ENCODE results near the gene CEP126. TPM values are rescaled to one million over a fixed set of nuclear protein-coding genes. Genes with fewer than 3 reads are reported as not detected.
"Not testable (repeated sequence)": the region's sequence is repeated elsewhere in the genome, so short reads cannot be mapped to it uniquely, and the experiment has no call there.

The CEP126 gene
- total RNA-seq, 2 donors from 2014 or later: 0.94 to 2.6 TPM

DNA sequence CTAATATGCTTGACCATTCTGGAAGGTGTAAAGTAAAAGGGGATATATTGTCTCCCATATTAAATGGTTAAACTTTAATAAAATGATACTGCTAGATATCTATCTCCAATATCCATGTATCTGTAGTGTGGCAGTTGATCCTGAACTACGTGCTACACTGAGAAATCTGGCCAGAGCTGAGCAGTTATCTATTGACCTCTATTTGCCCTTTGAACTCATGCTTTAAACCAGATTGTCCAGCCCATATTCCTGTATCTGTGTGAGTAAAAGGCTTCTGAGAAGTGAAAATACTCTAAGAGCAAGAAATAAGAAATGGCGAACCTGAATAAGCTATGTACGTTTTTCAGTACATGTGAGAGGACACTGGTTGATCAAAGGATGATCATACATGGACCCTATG, 40.5 kb downstream of the CEP126 start:
- peaks cover 8% of the 10 kb centered on the region for H3K36me3 Mint-ChIP-seq (ENCODE audit: low read depth)
- no peak overlapping the region for H3K4me3 Mint-ChIP-seq
- no peaks in the 10 kb centered on the region for H3K4me1 Mint-ChIP-seq
- no peak overlapping the region for H3K27ac Mint-ChIP-seq
- H3K9me3 ChIP-seq (ENCODE audit: control insufficient read depth, low read length, poor library complexity, severe bottlenecking): no peaks in the 10 kb centered on the region
- no peak for ATAC-seq
- DNase-seq: no peak
- no peaks in the 10 kb centered on the region for H3K27me3 Mint-ChIP-seq

DNA sequence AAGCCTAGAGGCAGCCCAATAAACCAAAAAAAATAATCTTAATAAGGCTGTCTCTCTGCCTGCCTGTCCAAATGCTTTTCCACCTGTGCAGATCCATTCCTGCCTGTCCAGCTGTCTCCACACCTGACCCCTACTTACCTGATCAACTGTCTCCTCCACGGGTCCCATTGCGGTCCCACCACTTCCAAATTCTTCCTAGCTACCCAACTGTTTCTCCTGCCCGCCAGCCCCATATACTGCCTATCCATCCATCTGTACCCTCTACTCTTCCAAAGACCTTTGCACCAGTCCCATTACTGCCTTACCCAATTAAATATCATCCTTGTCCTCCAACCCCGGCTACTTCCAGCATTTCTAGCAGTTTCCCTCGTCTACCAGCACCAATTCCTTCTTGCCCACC, 40.9 kb downstream of the CEP126 start:
- no peaks in the 10 kb centered on the region for H3K4me1 Mint-ChIP-seq
- no peaks in the 10 kb centered on the region for H3K27me3 Mint-ChIP-seq
- DNase-seq: no peak
- no peak overlapping the region for H3K27ac Mint-ChIP-seq
- H3K36me3 Mint-ChIP-seq (ENCODE audit: low read depth): peaks cover 8% of the 10 kb centered on the region
- H3K9me3 ChIP-seq (ENCODE audit: control insufficient read depth, low read length, poor library complexity, severe bottlenecking): no peaks in the 10 kb centered on the region
- no peak for ATAC-seq
- H3K4me3 Mint-ChIP-seq: no peak overlapping the region

DNA sequence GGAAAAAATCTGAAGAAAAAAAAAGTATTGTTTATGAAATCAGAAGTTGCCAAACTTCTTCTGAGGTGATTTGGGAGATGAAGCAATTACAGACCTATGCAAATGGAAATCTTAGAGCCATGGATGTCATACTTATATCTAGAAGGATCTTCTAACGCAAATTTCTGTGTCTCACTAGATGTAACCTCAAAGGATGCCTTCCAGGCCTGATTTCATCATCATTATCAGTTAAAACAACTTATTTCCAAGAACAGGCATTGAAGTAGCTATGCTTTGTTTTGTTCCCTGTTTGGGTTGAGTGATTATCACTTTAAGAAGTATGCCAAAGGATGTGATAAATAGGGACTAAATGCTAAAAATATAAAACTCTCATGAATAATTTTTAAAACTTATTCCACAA, 45.4 kb downstream of the CEP126 start:
- ATAC-seq (no peak), DNase-seq (no peak)
- no peaks in the 10 kb centered on the region for H3K9me3 ChIP-seq (ENCODE audit: control insufficient read depth, low read length, poor library complexity, severe bottlenecking)
- H3K27ac Mint-ChIP-seq: no peak overlapping the region
- H3K4me1 Mint-ChIP-seq: no peaks in the 10 kb centered on the region
- peaks cover 9% of the 10 kb centered on the region for H3K36me3 Mint-ChIP-seq (ENCODE audit: low read depth)
- no peaks in the 10 kb centered on the region for H3K27me3 Mint-ChIP-seq
- H3K4me3 Mint-ChIP-seq: no peak overlapping the region

DNA sequence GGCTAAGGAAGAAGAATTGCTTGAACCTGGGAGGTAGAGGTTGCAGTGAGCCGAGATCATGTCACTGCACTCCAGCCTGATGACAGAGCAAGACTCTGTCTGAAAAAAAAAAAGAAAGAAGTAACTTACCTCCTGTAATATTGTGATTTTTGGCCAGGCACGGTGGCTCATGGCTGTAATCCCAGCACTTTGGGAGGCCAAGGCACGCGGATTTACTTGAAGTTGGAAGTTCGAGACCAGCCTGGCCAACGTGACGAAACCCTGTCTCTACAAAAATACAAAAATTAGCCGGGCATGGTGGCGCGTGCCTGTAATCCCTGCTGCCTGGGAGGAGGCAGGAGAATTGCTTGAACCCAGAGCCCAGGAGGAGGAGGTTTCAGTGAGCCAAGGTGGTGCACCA, 49.4 kb downstream of the CEP126 start:
- not testable (repeated sequence) for H3K9me3 ChIP-seq (ENCODE audit: control insufficient read depth, low read length, poor library complexity, severe bottlenecking); H3K4me1 Mint-ChIP-seq; H3K27ac Mint-ChIP-seq; DNase-seq; H3K27me3 Mint-ChIP-seq; ATAC-seq; H3K36me3 Mint-ChIP-seq (ENCODE audit: low read depth); H3K4me3 Mint-ChIP-seq

DNA sequence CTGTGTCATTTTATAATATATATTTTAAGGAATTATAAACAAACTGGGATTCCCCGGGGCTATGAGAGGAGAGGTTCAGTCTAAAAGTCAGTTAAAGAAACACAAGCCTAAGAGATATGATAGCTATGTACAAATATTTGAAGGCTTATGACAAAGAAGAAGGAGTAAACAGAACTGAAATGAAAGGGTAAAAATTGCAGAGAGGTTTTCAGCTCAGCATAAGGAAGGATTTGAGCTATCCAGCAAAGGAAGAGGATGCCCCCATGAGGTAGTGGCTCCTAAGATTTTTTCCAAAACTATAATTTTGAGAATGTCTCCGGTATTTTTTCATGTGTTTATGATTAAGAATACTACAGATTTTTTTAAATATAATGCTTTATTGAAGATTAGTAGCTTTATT, 59.4 kb downstream of the CEP126 start:
- no peaks in the 10 kb centered on the region for H3K9me3 ChIP-seq (ENCODE audit: control insufficient read depth, low read length, poor library complexity, severe bottlenecking)
- Mint-ChIP-seq H3K27ac (no peak overlapping the region), H3K4me3 (peak overlapping the region; percentile 31), H3K4me1 (no peaks in the 10 kb centered on the region), H3K27me3 (no peaks in the 10 kb centered on the region), H3K36me3 (ENCODE audit: low read depth) (no peaks in the 10 kb centered on the region)
- ATAC-seq (no peak), DNase-seq (no peak)

DNA sequence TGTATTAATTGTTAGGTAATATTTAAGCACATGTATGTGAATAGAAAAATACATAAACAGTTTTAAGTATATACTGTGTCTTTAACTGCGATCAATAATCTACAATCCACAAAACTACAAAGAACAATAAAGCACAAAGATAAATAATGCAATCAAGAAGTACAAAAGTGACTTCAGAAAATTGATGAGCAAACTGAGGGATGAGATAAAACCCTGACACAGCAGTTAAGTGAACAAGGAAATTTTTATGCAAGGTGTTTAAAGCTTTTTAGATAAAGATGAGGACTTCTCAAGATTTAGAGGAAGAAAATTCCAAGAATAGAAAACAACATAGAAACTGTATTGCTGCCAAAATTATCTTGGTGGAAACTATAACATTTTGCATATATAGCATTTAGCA, 60.0 kb downstream of the CEP126 start:
- no peak for DNase-seq
- Mint-ChIP-seq H3K27me3 (no peaks in the 10 kb centered on the region), H3K27ac (no peak overlapping the region), H3K4me3 (no peak overlapping the region), H3K4me1 (no peaks in the 10 kb centered on the region), H3K36me3 (ENCODE audit: low read depth) (no peaks in the 10 kb centered on the region)
- H3K9me3 ChIP-seq (ENCODE audit: control insufficient read depth, low read length, poor library complexity, severe bottlenecking): no peaks in the 10 kb centered on the region
- ATAC-seq: no peak

DNA sequence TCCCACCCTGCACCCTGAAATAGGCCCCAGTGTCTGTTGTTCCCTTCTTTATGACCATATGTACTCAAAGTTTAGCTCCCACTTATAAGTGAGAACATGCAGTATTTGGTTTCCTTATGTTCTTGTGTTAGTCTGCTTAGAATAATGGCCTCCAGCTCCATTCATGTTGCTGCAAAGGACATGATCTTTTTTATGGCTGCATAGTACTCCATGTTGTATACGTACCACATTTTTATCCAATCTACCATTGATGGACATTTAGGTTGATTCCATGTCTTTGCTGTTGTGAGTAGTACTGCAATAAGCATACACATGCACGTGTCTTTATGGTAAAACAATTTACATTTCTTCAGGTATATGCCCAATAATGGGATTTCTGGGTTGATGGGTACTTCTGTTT, 60.9 kb downstream of the CEP126 start:
- H3K4me3 Mint-ChIP-seq: no peak overlapping the region
- no peaks in the 10 kb centered on the region for H3K36me3 Mint-ChIP-seq (ENCODE audit: low read depth)
- H3K27ac Mint-ChIP-seq: no peak overlapping the region
- no peaks in the 10 kb centered on the region for H3K4me1 Mint-ChIP-seq
- ATAC-seq (no peak), DNase-seq (no peak)
- H3K27me3 Mint-ChIP-seq: no peaks in the 10 kb centered on the region
- no peaks in the 10 kb centered on the region for H3K9me3 ChIP-seq (ENCODE audit: control insufficient read depth, low read length, poor library complexity, severe bottlenecking)

DNA sequence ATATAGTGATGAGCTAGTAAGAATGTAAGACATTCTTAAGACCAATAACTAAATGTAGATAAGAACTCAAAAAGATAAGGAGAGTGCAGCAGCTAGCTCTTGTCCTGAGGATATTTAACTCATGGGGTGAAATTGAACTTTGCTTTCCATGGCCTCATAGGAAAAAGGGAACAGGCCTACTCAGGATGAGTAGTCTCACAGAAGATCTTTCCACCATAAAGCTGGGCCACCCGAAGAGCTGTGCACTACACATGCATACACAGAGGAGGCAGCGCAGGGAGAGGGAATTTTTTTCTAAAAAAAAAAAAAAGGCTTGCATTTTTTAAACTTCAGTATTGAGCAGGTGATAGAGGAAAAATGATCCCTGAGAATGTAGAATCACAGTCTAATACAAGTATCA, 72.6 kb downstream of the CEP126 start:
- H3K4me1 Mint-ChIP-seq: no peaks in the 10 kb centered on the region
- no peaks in the 10 kb centered on the region for H3K27me3 Mint-ChIP-seq
- no peaks in the 10 kb centered on the region for H3K9me3 ChIP-seq (ENCODE audit: control insufficient read depth, low read length, poor library complexity, severe bottlenecking)
- H3K36me3 Mint-ChIP-seq (ENCODE audit: low read depth): no peaks in the 10 kb centered on the region
- ATAC-seq: no peak
- no peak overlapping the region for H3K4me3 Mint-ChIP-seq
- DNase-seq: no peak
- H3K27ac Mint-ChIP-seq: peak overlapping the region; percentile 29

DNA sequence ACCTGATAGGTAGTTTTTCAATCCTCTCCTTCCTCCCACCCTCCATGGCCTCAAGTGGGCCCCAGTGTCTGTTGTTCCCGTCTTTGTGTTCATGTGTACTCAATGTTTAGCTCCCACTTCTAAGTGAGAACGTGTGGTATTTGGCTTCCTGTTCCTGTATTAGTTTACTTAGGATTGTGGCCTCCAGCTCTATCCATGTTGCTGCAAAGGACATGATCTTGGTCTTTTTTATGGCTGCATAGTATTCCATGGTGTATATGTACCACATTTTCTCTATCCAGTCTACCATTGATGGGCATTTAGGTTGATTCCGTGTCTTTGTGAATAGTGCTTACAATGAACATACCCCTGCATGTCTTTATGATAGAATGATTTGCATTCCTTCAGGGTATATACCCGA, 78.4 kb downstream of the CEP126 start:
- H3K9me3 ChIP-seq (ENCODE audit: control insufficient read depth, low read length, poor library complexity, severe bottlenecking): no peaks in the 10 kb centered on the region
- no peaks in the 10 kb centered on the region for H3K27me3 Mint-ChIP-seq
- H3K4me3 Mint-ChIP-seq: no peak overlapping the region
- H3K4me1 Mint-ChIP-seq: no peaks in the 10 kb centered on the region
- no peak overlapping the region for H3K27ac Mint-ChIP-seq
- ATAC-seq (no peak), DNase-seq (no peak)
- no peaks in the 10 kb centered on the region for H3K36me3 Mint-ChIP-seq (ENCODE audit: low read depth)

DNA sequence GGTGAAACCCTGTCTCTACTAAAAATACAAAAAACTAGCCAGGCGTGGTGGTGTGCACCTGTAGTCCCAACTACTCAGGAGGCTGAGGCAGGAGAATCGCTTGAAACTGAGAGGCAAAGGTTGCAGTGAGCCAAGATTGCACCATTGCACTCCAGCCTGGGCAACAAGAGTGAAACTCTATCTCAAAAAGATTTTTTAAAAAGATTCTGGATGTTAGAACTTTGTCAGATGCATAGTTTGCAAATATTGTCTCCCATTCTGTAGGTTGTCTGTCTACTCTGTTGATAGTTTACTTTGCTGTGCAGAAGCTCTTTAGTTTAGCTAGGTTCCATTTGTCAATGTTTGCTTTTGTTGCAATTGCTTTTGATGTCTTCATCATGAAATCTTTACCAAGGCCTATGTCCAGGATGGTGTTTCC, 79.3 kb downstream of the CEP126 start:
- H3K27ac Mint-ChIP-seq; H3K9me3 ChIP-seq (ENCODE audit: control insufficient read depth, low read length, poor library complexity, severe bottlenecking); H3K36me3 Mint-ChIP-seq (ENCODE audit: low read depth); H3K4me3 Mint-ChIP-seq; H3K27me3 Mint-ChIP-seq; H3K4me1 Mint-ChIP-seq; ATAC-seq; DNase-seq: not testable (repeated sequence)

DNA sequence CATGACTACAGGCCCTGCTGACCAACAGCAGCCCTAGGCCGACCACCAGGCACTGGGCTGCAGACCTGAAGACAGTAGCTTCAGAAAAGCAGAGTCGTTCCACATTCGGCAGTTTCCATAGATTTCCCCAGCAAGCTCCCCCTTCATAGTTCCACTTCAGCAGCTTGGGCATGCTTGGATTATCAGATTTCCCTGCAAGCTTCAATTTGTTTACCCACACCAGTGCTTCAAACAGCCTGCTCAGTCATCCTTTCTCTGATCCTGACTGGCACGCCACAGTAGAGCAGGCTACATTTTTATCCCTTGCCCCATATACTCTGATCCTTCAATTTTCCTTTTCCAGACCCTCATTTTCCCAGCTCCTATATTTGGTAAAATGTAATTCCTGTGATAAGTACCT, 81.3 kb downstream of the CEP126 start:
- Mint-ChIP-seq H3K4me3 (no peak overlapping the region), H3K36me3 (ENCODE audit: low read depth) (no peaks in the 10 kb centered on the region), H3K4me1 (no peaks in the 10 kb centered on the region), H3K27ac (no peak overlapping the region), H3K27me3 (no peaks in the 10 kb centered on the region)
- DNase-seq: no peak
- no peak for ATAC-seq
- no peaks in the 10 kb centered on the region for H3K9me3 ChIP-seq (ENCODE audit: control insufficient read depth, low read length, poor library complexity, severe bottlenecking)

DNA sequence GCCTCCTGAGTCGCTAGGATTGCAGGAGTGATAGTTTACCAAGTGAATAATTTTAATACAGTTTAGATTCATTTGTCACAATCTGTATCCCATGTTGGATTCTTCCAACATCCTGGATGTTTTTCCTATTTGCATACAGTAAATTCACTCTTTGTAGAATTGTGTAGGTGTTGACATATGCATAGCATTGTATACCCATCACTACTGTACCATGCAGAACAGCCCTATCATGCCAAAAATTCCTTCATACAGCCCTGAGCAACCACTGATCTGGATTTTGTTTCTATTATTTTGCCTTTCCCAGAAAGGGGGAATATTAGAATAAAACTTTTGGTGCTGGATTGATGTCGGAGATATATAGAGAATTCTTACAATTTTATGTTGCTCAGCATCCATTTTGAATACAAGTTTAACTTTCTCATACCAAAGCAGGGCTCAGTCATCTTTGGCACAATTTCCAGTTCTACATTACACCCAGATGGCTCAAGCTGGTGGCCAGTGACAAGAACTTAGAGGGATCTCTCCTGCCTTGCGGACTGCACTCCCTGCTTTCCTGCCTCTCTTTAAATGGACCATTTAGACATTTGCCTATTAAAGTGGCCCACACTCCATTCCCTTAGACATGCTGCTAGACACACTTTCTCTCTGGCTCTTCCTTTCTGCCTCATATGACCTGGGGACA, 87.0 kb downstream of the CEP126 start:
- no peak for DNase-seq

DNA sequence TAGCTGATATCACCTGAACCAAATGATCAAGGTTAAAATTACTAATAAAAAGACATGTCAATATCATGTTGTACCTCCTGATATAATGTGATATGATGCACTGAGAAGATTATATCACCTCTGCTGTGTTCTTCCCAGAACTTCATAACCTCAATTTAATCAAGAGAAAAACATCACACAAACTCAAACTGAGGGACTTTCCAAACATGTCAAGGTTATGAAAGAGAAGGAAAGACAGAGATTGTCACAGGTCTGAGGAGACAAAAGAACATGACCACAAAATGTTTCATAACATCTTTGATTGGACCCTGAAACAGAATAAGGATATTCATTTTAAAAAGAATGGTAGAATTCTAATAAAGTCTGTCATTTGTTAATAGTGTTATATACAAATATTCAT, 89.4 kb downstream of the CEP126 start:
- Mint-ChIP-seq H3K27ac (no peak overlapping the region), H3K27me3 (no peaks in the 10 kb centered on the region)
- DNase-seq: no peak

More for the DNA sequence above, 87.0 kb downstream of the CEP126 start:
- H3K9me3 ChIP-seq (ENCODE audit: control insufficient read depth, low read length, poor library complexity, severe bottlenecking): no peaks in the 10 kb centered on the region
- Mint-ChIP-seq H3K27me3 (no peaks in the 10 kb centered on the region), H3K4me1 (peaks cover 6% of the 10 kb centered on the region), H3K36me3 (ENCODE audit: low read depth) (peaks cover 2% of the 10 kb centered on the region), H3K27ac (peak overlapping the region; percentile 51), H3K4me3 (no peak overlapping the region)
- ATAC-seq: no peak

DNA sequence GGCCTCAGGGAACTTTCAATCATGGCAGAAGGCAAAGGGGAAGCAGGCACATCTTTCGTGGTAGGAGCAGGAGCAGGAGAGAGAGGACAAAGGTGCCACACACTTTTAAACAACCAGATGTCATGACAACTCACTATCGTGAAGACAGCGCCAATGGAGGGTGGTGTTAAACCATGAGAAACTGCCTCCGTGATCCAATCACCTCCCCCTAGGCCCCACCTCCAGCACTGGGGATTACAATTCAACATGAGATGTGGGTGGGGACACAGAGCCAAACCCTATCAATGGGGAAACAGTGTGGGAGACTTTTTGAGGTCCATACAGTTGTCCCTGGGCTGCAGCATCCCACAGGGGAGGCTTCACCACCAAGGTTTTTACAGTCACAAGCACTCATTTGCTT, 90.5 kb downstream of the CEP126 start:
- peaks cover 7% of the 10 kb centered on the region for H3K27me3 Mint-ChIP-seq
- ATAC-seq: no peak
- peaks cover 8% of the 10 kb centered on the region for H3K4me1 Mint-ChIP-seq
- peaks cover 5% of the 10 kb centered on the region for H3K36me3 Mint-ChIP-seq (ENCODE audit: low read depth)
- no peak overlapping the region for H3K4me3 Mint-ChIP-seq
- DNase-seq: no peak
- no peak overlapping the region for H3K27ac Mint-ChIP-seq
- H3K9me3 ChIP-seq (ENCODE audit: control insufficient read depth, low read length, poor library complexity, severe bottlenecking): no peaks in the 10 kb centered on the region

More for the DNA sequence above, 89.4 kb downstream of the CEP126 start:
- no peaks in the 10 kb centered on the region for H3K9me3 ChIP-seq (ENCODE audit: control insufficient read depth, low read length, poor library complexity, severe bottlenecking)
- ATAC-seq: peak; percentile 65
- no peak overlapping the region for H3K4me3 Mint-ChIP-seq
- H3K36me3 Mint-ChIP-seq (ENCODE audit: low read depth): peaks cover 2% of the 10 kb centered on the region
- H3K4me1 Mint-ChIP-seq: peaks cover 8% of the 10 kb centered on the region
